PFSK-1 (cell line): ENCODE measurements around the gene HIVEP2.

Experiments used
- FOXP2 ChIP-seq: optimal IDR thresholded peaks from 2 replicates; pipeline ENCODE3; 2011; ENCODE audit warnings: borderline replicate concordance, control low read depth, inconsistent platforms; ENCODE audit not compliant: insufficient read depth; ENCODE audit errors: extremely low read length, extremely low read depth
- POLR2AphosphoS5 ChIP-seq: IDR thresholded peaks from 2 replicates; pipeline ENCODE4 v1.6.1; 2012; ENCODE audit warnings: low read depth, mild to moderate bottlenecking, control low read depth, low read length, moderate library complexity
- REST ChIP-seq, 2 experiments: IDR thresholded peaks; 2 replicates each; pipeline versions ENCODE4 v1.6.1 to v1.8.0; 2011 to 2012; ENCODE audit warnings: low read depth in 2 of 2, low read length in 2 of 2, control low read depth in 1 of 2, inconsistent platforms in 1 of 2, mild to moderate bottlenecking in 1 of 2, moderate library complexity in 1 of 2; ENCODE audit not compliant: insufficient read depth in 1 of 2
- SIN3A ChIP-seq: IDR thresholded peaks from 2 replicates; pipeline ENCODE4 v1.6.1; 2012; ENCODE audit warnings: mild to moderate bottlenecking, low read length, moderate library complexity, borderline replicate concordance; ENCODE audit not compliant: insufficient read depth
- TAF1 ChIP-seq: IDR thresholded peaks from 2 replicates; pipeline ENCODE4 v1.6.1; 2012; ENCODE audit warnings: low read length, control low read depth, borderline replicate concordance; ENCODE audit not compliant: insufficient read depth

The HIVEP2 gene

GRCh38 chr6:142950291-142950690 is 5.3 kb upstream of the HIVEP2 start:
- no peak for TF ChIP-seq REST (IDR thresholded peaks at IDR 0.05; ENCODE audit: insufficient read depth in 1 of 2, low read depth in 2 of 2, low read length in 2 of 2)
- no peak for TF ChIP-seq SIN3A
- no peak for TF ChIP-seq FOXP2

- no peak for TF ChIP-seq POLR2AphosphoS5
- no peak for TF ChIP-seq REST (IDR thresholded peaks at IDR 0.05; ENCODE audit: insufficient read depth in 1 of 2, low read depth in 2 of 2, low read length in 2 of 2)
- TF ChIP-seq SIN3A = no peak
- TF ChIP-seq TAF1 = no peak
- TF ChIP-seq FOXP2 = no peak
Observed at GRCh38 chr6:142947714-142948480, 2.9 kb upstream of the HIVEP2 start.

- no peak for TF ChIP-seq POLR2AphosphoS5
- no peak for TF ChIP-seq REST (IDR thresholded peaks at IDR 0.05; ENCODE audit: insufficient read depth in 1 of 2, low read depth in 2 of 2, low read length in 2 of 2)
- no peak for TF ChIP-seq SIN3A
- no peak for TF ChIP-seq FOXP2
- TF ChIP-seq TAF1 = no peak
Observed at GRCh38 chr6:142946924-142947713, 2.1 kb upstream of the HIVEP2 start.

- TF ChIP-seq REST (IDR thresholded peaks at IDR 0.05; ENCODE audit: insufficient read depth in 1 of 2, low read depth in 2 of 2, low read length in 2 of 2) (no peak), POLR2AphosphoS5 (no peak), TAF1 (no peak), SIN3A (no peak), FOXP2 (no peak)
Observed at GRCh38 chr6:142946181-142946923, 1.4 kb upstream of the HIVEP2 start.
